Measurements from ENCODE around the gene CADPS. TPM values are rescaled to one million over a fixed set of nuclear protein-coding genes. Genes with fewer than 3 reads are reported as not detected.

The CADPS gene
- 1 to 10 TPM in 2 of 4 donors, not detected in 2; 2.2 to 6.9 TPM for total RNA-seq

GRCh38 chr3:62874711-62875557 is at the start of gene CADPS:
CADPS (minus strand) TSS chr3:62875416; CDS start chr3:62875029, 387 bp downstream.
- DNase-seq (ENCODE audit: low spot score in 2 of 2), result peak in 1 of 2 donors; percentile 22
- WGBS, 2 donors, result 2% methylated on average over 71 to 73 of the region's 85 CpGs
- peak within 1 kb of the TSS; percentile 35 for H3K4me3 ChIP-seq (ENCODE audit: low read depth, poor library complexity, severe bottlenecking)
- intact Hi-C loops (cut with DNase I; ENCODE audit: low total_unique reads), result no loop called here
- no peak for TF ChIP-seq POLR2A (IDR thresholded peaks at IDR 0.05)
- TF ChIP-seq CTCF (IDR thresholded peaks at IDR 0.05), result no peak

GRCh38 chr3:62923066-62923465 is 47.9 kb upstream of the CADPS start:
- DNase-seq (ENCODE audit: low spot score in 2 of 2), result no peak
- TF ChIP-seq CTCF (IDR thresholded peaks at IDR 0.05) (no peak), POLR2A (IDR thresholded peaks at IDR 0.05) (no peak)
- intact Hi-C loops (cut with DNase I; ENCODE audit: low total_unique reads), result no loop called here
- 42 to 47% methylated on average over 2 of the region's 2 CpGs for WGBS, 2 donors
- H3K4me3 ChIP-seq (ENCODE audit: low read depth, poor library complexity, severe bottlenecking), result no peak overlapping the region

- TF ChIP-seq CTCF (IDR thresholded peaks at IDR 0.05), result no peak
- TF ChIP-seq POLR2A (IDR thresholded peaks at IDR 0.05), result no peak
- intact Hi-C loops (cut with DNase I; ENCODE audit: low total_unique reads), result no loop called here
- DNase-seq (ENCODE audit: low spot score in 2 of 2), result no peak
- no peak overlapping the region for H3K4me3 ChIP-seq (ENCODE audit: low read depth, poor library complexity, severe bottlenecking)
- 36 to 49% methylated on average over 2 of the region's 2 CpGs for WGBS, 2 donors
These were observed 47.1 kb upstream of the CADPS start for GRCh38 chr3:62922326-62922725.

GRCh38 chr3:62920466-62920784 is 45.2 kb upstream of the CADPS start:
- no peak overlapping the region for H3K4me3 ChIP-seq (ENCODE audit: low read depth, poor library complexity, severe bottlenecking)
- DNase-seq (ENCODE audit: low spot score in 2 of 2), result no peak
- TF ChIP-seq CTCF (IDR thresholded peaks at IDR 0.05), result no peak
- intact Hi-C loops (cut with DNase I; ENCODE audit: low total_unique reads), result no loop called here

GRCh38 chr3:62919784-62920465 is 44.7 kb upstream of the CADPS start:
- intact Hi-C loops (cut with DNase I; ENCODE audit: low total_unique reads), result loop anchor here (10.0 kb wide), 1 partner anchor 225 kb away; no protein-coding TSS in a partner anchor
- 73 to 78% methylated on average over 7 of the region's 7 CpGs for WGBS, 2 donors
- DNase-seq (ENCODE audit: low spot score in 2 of 2), result no peak
- H3K4me3 ChIP-seq (ENCODE audit: low read depth, poor library complexity, severe bottlenecking), result no peak overlapping the region
- TF ChIP-seq POLR2A (IDR thresholded peaks at IDR 0.05) (no peak), CTCF (IDR thresholded peaks at IDR 0.05) (no peak)
